GM18498 (cell line): ENCODE results near the gene TNS2.

ENCODE experiments used
- ATAC-seq: cut with Tn5 transposase; IDR thresholded peaks from one replicate; pipeline ENCODE4 v1.9.1; 2021; ENCODE audit warnings: mild to moderate bottlenecking, moderate library complexity; ENCODE audit not compliant: unreplicated experiment

The TNS2 gene

GRCh38 chr12:53057816-53058500, 8.1 kb downstream of the TNS2 start:
- ATAC-seq = no peak

GRCh38 chr12:53058674-53059433, 9.0 kb downstream of the TNS2 start:
- ATAC-seq = no peak

- no peak for ATAC-seq
Measured at GRCh38 chr12:53059434-53060063, 9.7 kb downstream of the TNS2 start.

- ATAC-seq = no peak
Measured at GRCh38 chr12:53060064-53060720, 10.3 kb downstream of the TNS2 start.

GRCh38 chr12:53060721-53061276, 10.9 kb downstream of the TNS2 start:
- no peak for ATAC-seq

GRCh38 chr12:53061404-53062010, 11.6 kb downstream of the TNS2 start:
- ATAC-seq = no peak

- no peak for ATAC-seq
Measured at GRCh38 chr12:53062011-53062961, 12.4 kb downstream of the TNS2 start.

GRCh38 chr12:53062977-53063707, 13.3 kb downstream of the TNS2 start:
- ATAC-seq = no peak

- ATAC-seq = no peak
Measured at GRCh38 chr12:53063708-53064612, 14.1 kb downstream of the TNS2 start.

GRCh38 chr12:53064613-53065436, 15.0 kb downstream of the TNS2 start:
- ATAC-seq = no peak

GRCh38 chr12:53065470-53065869, 15.6 kb downstream of the TNS2 start:
- no peak for ATAC-seq

- no peak for ATAC-seq
Measured at GRCh38 chr12:53065975-53066931, 16.4 kb downstream of the TNS2 start.

GRCh38 chr12:53067074-53067992, 17.5 kb downstream of the TNS2 start:
- no peak for ATAC-seq

GRCh38 chr12:53067993-53068770, 18.3 kb downstream of the TNS2 start:
- ATAC-seq = no peak
